ENCODE results near the gene C14orf39. TPM values are rescaled to one million over a fixed set of nuclear protein-coding genes. Genes with fewer than 3 reads are reported as not detected.
"Not testable (repeated sequence)": the region's sequence is repeated elsewhere in the genome, so short reads cannot be mapped to it uniquely, and the experiment has no call there.

The C14orf39 gene
- total RNA-seq, 4 donors from 2014 or later, result not detected

DNA sequence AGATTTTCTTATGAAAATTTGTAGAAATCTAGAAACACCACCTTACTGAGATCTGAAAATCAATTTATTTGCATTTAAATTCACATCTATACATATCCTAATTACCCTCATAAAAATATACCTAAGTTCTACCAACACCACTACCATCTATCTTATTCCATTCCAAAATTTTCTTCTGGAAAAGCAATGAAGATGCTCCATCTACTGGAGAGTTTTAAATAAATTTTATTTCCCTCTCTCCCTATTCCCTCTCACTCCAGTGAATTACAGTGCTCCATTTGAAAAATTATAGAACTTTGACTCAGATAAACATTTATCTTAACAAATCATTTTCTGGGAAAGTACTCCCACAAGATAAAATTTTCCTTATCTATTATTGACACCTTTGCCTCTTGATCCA is 2.3 kb upstream of the C14orf39 start:
- no peak for ATAC-seq (ENCODE audit: low FRiP score)
- TF ChIP-seq, protein P1, sequence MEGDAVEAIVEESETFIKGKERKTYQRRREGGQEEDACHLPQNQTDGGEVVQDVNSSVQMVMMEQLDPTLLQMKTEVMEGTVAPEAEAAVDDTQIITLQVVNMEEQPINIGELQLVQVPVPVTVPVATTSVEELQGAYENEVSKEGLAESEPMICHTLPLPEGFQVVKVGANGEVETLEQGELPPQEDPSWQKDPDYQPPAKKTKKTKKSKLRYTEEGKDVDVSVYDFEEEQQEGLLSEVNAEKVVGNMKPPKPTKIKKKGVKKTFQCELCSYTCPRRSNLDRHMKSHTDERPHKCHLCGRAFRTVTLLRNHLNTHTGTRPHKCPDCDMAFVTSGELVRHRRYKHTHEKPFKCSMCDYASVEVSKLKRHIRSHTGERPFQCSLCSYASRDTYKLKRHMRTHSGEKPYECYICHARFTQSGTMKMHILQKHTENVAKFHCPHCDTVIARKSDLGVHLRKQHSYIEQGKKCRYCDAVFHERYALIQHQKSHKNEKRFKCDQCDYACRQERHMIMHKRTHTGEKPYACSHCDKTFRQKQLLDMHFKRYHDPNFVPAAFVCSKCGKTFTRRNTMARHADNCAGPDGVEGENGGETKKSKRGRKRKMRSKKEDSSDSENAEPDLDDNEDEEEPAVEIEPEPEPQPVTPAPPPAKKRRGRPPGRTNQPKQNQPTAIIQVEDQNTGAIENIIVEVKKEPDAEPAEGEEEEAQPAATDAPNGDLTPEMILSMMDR (IDR thresholded peaks at IDR 0.05), result no peak

DNA sequence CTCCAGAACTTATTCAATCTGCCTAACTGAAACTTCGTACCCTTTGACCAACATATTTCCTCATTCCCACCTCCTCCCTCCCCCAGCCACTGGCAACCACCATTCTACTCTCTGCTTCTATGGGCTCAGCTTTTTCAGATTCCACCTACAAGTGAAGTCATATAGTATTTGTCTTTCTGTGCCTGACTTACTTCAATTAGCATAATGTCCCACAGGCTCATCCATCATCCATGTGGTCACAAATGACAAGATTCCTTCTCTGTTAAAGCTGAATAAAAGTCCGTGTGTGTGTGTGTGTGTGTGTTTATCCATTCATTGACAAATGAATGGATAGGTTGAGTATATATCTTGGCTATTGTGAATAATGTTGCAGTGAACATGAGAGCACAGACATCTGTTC is 1.3 kb upstream of the C14orf39 start:
- TF ChIP-seq, protein P1 (IDR thresholded peaks at IDR 0.05), result no peak
- DNase-seq (ENCODE audit: low spot score) (no peak), ATAC-seq (ENCODE audit: low FRiP score) (no peak)

More for the DNA sequence above, 2.3 kb upstream of the C14orf39 start:
- no peak for DNase-seq (ENCODE audit: low spot score)

DNA sequence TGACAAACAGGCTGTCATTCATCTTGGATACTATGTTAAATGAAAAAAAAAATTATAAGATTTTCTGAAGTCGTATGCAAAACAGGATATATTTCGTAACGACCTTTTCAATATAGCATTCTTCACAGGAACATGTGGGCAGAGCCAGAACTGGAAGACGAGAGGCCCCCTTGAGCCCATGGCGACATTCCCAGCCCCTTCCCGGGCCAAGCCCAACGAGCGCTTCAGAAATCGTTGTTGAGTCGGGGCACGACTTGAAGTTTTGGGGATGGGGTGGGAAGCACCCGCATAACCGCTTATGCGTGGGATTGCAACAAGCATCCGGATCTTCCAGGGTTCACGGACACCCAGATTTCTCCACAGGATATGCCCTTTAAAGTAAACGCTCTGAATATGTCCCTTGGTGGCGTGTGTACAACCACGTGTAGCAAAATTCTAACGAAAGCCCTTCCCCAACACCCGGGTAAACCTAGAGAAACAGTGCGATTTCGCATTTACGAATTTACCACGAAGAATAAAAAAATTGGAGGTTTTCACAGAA is 736 bp downstream of the C14orf39 start:
- TF ChIP-seq, protein P1 (IDR thresholded peaks at IDR 0.05), result no peak
- ATAC-seq (ENCODE audit: low FRiP score), result no peak
- DNase-seq (ENCODE audit: low spot score), result no peak

DNA sequence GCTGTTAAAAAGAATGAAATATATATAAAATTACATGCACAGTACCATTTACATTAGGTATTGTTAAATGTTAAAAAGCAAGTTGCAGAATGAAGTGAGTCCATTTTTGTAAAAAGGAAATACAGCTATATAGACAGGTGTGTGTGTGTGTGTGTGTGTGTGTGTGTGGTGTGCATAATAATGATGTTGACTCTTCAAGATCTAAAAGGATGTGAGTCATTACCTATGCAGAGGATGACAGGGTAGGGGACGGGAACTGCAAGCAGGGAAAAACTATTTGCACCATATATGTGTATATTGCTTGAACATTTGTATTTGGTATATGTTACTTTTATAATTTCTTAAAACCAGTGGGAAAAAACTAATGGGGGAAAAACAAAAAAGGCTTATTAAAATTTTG is 3.1 kb downstream of the C14orf39 start:
- TF ChIP-seq, protein P1 (IDR thresholded peaks at IDR 0.05), result no peak
- ATAC-seq (ENCODE audit: low FRiP score) (no peak), DNase-seq (ENCODE audit: low spot score) (no peak)

DNA sequence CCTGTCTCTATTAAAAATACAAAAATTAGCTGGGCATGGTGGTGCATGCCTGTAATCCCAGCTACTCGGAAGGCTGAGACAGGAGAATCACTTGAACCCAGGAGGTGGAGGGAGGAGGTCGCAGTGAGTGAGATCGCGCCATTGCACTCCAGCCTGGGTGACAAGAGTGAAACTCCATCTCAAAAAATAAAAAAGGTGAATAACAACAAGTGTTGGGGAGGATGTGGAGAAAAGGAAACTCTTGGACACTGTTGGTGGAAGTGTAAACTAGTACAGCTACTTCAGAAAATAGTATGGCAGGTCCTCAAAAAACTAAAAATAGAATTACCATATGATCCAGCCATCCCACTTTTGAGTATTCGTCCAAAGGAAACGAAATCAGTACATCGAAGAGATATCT is 5.6 kb downstream of the C14orf39 start:
- ATAC-seq (ENCODE audit: low FRiP score); DNase-seq (ENCODE audit: low spot score): not testable (repeated sequence)

DNA sequence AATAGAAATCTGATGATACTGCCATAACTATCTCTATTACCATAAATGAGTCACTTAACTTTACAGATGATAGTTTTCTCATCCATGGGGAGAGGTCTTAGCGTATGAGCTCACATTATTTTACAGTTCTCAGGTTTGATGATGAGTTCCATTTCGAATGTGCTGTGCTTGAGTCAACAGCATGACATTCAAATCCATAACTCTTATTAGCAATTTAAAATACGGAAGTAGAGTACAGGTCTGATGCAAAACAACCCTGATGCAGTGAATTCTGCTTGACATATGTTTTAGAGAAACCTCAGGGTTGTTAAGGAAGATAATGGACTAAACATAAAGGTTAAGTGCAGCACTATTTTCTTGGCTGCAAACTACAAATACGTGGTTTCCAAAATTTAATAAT is 30.0 kb downstream of the C14orf39 start:
- no peak for DNase-seq (ENCODE audit: low spot score)
- no peak for ATAC-seq (ENCODE audit: low FRiP score)

DNA sequence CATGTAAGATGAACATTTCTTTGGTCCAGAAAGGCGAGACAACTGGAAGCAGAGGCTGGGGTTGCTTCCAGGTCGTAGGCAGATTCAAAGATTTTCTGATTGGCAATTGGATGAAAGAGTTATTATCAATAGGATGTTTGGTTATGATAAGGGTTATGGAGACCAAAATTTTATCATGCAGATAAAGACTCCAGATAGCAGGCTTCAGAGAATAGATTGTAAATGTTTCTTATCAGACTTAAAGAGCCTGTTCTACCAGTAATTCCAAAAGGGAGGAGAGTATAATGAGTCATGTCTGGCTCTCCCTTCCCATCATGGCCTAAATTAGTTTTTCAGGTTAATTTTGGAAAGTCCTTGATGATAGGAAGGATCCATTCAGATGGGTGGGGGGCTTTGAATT is 55.6 kb downstream of the C14orf39 start:
- no peak for ATAC-seq (ENCODE audit: low FRiP score)
- TF ChIP-seq, protein P1 (IDR thresholded peaks at IDR 0.05), result no peak
- no peak for DNase-seq (ENCODE audit: low spot score)

More for the DNA sequence above, 30.0 kb downstream of the C14orf39 start:
- TF ChIP-seq, protein P1 (IDR thresholded peaks at IDR 0.05), result no peak

Measured in omental fat pad (tissue), 4 donors.